Progenitor cell of endocrine pancreas (in vitro differentiated cells): Measurements from ENCODE around the gene TMEM150A. TPM values are rescaled to one million over a fixed set of nuclear protein-coding genes. Genes with fewer than 3 reads are reported as not detected.
A peak's percentile ranks its signal among the peaks of the same experiment; 100 is the strongest.

Experiments used
- DNase-seq: peaks from one replicate; pipeline ENCODE4 v3.0.0; 2021; ENCODE audit warnings: low spot score; ENCODE audit not compliant: unreplicated experiment
- H3K27ac Mint-ChIP-seq: 2 replicates; pipeline ENCODE4 v1.8.0; 2021; ENCODE audit warnings: mild to moderate bottlenecking, moderate library complexity, mixed read lengths
- H3K27me3 Mint-ChIP-seq: 2 replicates; pipeline ENCODE4 v1.8.0; 2021; ENCODE audit warnings: mixed read lengths
- H3K36me3 Mint-ChIP-seq: 2 replicates; pipeline ENCODE4 v1.8.0; 2022; ENCODE audit warnings: mixed read lengths; ENCODE audit not compliant: insufficient read depth
- H3K4me1 Mint-ChIP-seq: 2 replicates; pipeline ENCODE4 v1.8.0; 2021; ENCODE audit warnings: low read depth, mixed read lengths
- H3K4me3 Mint-ChIP-seq: 2 replicates; pipeline ENCODE4 v1.8.0; 2021; ENCODE audit warnings: low read depth, mild to moderate bottlenecking, moderate library complexity, mixed read lengths
- H3K9me3 Mint-ChIP-seq: 2 replicates; pipeline ENCODE4 v1.8.0; 2021; ENCODE audit warnings: low read depth, mixed read lengths
- CTCF ChIP-seq: fragments of 200-600 bp; sonication (generic); IDR thresholded peaks from one replicate; pipeline ENCODE4 v1.5.0; 2021; ENCODE audit warnings: antibody characterized with exemption, mild to moderate bottlenecking; ENCODE audit not compliant: unreplicated experiment
- total RNA-seq: library from RNA; stranded (reverse); gene quantifications from 2 replicates; pipeline ENCODE4 v1.2.1, GENCODE V29; 2021

Gene TMEM150A
- total RNA-seq, 1 donor from 2014 or later: 26.0 TPM

- Mint-ChIP-seq H3K27me3 (no peaks in the 10 kb centered on the region), H3K4me3 (peak overlapping the region; percentile 85), H3K27ac (peak overlapping the region; percentile 73), H3K9me3 (no peaks in the 10 kb centered on the region), H3K4me1 (peaks cover 15% of the 10 kb centered on the region), H3K36me3 (no peaks in the 10 kb centered on the region)
- no peak for TF ChIP-seq CTCF
- no peak for DNase-seq
Observed at GRCh38 chr2:85601771-85602475, 575 bp downstream of the TMEM150A start.

GRCh38 chr2:85600951-85601770 is 1.3 kb downstream of the TMEM150A start:
- no peaks in the 10 kb centered on the region for H3K27me3 Mint-ChIP-seq
- H3K27ac Mint-ChIP-seq: no peak overlapping the region
- no peak for DNase-seq

DNA sequence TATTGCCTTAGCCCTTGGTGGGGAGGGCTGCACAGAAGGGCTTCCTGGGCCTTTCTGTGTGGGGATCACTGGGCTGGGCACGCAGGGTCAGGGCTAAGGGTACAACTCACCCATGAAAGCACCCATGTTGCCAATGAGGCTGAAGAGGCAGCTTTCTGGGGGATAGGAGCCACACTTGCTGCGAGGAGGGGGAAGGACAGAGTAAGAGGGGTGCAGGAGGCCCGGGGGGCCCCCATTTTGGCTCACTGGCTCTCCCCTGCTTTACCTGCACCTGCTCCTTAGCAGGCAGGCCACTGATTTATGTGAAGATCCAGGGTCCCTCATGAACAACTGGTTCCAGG is 2.3 kb downstream of the TMEM150A start:
- TF ChIP-seq CTCF: no peak
- Mint-ChIP-seq H3K9me3 (no peaks in the 10 kb centered on the region), H3K36me3 (no peaks in the 10 kb centered on the region)

More at GRCh38 chr2:85600951-85601770, 1.3 kb downstream of the TMEM150A start:
- Mint-ChIP-seq H3K4me1 (peaks cover 16% of the 10 kb centered on the region), H3K9me3 (no peaks in the 10 kb centered on the region), H3K36me3 (no peaks in the 10 kb centered on the region), H3K4me3 (peak overlapping the region; percentile 85)
- TF ChIP-seq CTCF: no peak

DNA sequence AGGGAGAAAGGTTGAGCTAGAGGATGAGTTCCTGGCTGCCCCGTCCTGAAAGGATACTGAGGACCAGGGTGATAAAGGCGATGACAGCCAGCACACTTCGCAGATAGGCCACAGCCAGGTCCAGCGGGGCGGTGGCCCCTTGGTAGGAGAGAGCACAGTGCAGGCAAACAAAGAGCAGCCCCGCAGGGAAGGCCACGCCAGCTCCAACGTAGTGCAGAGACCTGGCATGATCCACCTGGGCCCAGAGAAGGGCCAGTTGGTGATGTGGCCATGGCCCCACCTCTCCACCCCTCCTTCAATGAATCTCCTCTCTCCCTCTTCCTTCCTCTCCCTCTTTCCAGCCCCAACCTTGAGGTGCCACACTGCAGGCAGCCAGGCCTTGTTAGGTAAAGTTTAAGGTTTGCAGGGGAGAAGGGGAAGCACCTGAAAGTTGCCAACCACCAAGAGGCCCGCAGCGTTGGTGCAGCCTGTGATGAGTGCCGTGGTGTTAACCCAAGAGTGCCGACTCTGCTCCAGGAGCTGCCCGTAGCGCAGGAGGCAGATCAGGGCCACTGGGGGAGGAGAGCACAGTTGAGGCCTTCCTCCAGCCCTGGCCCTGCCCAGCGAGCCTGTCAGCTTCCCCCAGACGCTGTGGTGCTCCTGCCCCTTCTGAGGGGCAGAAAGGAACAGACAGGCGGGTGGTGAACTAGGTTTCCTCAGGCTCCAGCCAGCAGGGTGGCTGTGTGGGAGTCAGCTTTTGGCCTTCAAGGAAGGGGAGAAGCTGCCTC is 2.8 kb downstream of the TMEM150A start:
- H3K27ac Mint-ChIP-seq: peak overlapping the region; percentile 71
- no peaks in the 10 kb centered on the region for H3K36me3 Mint-ChIP-seq
- H3K27me3 Mint-ChIP-seq: no peaks in the 10 kb centered on the region
- no peak for TF ChIP-seq CTCF
- H3K4me3 Mint-ChIP-seq: no peak overlapping the region
- H3K4me1 Mint-ChIP-seq: peaks cover 22% of the 10 kb centered on the region
- no peak for DNase-seq
- H3K9me3 Mint-ChIP-seq: no peaks in the 10 kb centered on the region

More for the DNA sequence above, 2.3 kb downstream of the TMEM150A start:
- H3K27ac Mint-ChIP-seq: no peak overlapping the region
- no peak for DNase-seq
- H3K4me1 Mint-ChIP-seq: peaks cover 21% of the 10 kb centered on the region
- H3K27me3 Mint-ChIP-seq: no peaks in the 10 kb centered on the region
- no peak overlapping the region for H3K4me3 Mint-ChIP-seq
